ENCODE results near the gene YBEY. TPM values are rescaled to one million over a fixed set of nuclear protein-coding genes. Genes with fewer than 3 reads are reported as not detected.

YBEY gene
- total RNA-seq, 1 donor from 2014 or later: 10.6 TPM

DNA sequence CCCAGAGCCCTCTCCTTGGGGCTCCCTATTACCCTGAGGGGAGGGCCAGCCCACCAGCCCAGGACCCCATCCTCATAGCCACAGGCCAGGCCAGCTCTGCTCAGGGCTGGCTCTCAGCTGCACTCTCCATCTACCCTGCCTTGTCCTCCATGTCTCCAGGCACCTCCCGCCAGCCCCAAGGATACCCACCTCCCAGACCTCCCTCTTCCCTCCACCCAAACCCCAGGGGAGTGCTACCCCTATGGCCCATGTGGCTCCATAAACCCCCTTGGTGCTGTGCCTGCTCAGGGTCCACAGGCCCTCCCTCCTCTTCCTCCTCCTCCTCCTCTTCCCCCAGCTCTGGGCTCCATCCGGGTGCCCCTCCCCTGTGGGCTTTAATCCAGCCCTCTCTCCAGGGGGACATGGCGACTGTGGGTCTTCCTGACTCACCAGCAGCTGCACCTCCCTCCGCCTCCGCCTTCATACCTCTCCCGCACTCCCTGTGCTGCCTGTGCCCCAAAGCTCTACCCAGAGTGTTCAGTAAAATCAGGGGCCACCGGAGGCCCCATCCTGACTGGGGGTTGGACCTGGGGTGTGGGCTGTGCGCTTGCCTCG lies 9.1 kb downstream of the YBEY start:
- DNase-seq (ENCODE audit: low spot score): no peak

DNA sequence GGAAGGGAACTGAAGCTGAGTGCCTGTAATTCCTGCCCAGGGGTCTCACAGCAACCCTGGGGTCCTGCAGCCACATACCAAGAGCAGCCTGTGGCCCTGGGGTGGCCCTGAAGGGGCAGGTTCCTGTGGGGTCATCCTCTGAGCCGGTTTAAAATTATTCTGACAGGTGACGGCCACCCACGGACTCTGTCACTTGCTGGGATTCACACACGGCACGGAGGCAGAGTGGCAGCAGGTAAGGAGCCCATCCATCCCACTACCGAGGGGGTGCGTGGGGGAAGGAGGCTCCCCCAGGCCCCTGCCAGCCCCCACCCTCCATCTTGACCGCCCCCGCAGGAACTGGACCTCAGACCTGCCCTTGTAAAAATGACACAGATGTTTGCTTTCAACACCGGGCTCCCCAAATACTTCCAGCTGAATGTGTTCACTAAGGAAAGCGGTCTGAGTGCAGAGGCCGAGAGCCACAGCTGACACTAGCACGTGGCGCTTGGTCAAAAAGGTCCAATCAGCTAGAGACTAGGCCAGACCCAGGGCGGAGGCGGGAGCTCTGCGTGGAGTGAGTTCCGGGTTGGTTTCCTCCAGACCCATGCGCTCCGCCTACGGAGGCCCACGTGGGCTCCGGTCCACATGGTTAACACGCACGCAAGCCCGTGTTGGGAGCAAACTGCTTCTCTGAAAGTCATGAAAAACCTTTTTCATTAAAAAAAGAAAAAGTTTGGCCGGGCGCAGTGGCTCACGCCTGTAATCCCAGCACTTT lies 10.0 kb downstream of the YBEY start:
- no peaks in the 10 kb centered on the region for H3K9me3 Mint-ChIP-seq (ENCODE audit: low read depth)
- TF ChIP-seq, protein P1, sequence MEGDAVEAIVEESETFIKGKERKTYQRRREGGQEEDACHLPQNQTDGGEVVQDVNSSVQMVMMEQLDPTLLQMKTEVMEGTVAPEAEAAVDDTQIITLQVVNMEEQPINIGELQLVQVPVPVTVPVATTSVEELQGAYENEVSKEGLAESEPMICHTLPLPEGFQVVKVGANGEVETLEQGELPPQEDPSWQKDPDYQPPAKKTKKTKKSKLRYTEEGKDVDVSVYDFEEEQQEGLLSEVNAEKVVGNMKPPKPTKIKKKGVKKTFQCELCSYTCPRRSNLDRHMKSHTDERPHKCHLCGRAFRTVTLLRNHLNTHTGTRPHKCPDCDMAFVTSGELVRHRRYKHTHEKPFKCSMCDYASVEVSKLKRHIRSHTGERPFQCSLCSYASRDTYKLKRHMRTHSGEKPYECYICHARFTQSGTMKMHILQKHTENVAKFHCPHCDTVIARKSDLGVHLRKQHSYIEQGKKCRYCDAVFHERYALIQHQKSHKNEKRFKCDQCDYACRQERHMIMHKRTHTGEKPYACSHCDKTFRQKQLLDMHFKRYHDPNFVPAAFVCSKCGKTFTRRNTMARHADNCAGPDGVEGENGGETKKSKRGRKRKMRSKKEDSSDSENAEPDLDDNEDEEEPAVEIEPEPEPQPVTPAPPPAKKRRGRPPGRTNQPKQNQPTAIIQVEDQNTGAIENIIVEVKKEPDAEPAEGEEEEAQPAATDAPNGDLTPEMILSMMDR (IDR thresholded peaks at IDR 0.05): no peak
- H3K27ac Mint-ChIP-seq (ENCODE audit: unreplicated experiment): no peak overlapping the region
- no peak for DNase-seq (ENCODE audit: low spot score)
- H3K36me3 Mint-ChIP-seq (ENCODE audit: low read depth): peaks cover 1% of the 10 kb centered on the region
- peaks cover 14% of the 10 kb centered on the region for H3K4me1 Mint-ChIP-seq (ENCODE audit: low read depth)
- H3K27me3 Mint-ChIP-seq (ENCODE audit: low read depth): no peaks in the 10 kb centered on the region
- H3K4me3 Mint-ChIP-seq (ENCODE audit: unreplicated experiment): no peak overlapping the region

More for the DNA sequence above, 9.1 kb downstream of the YBEY start:
- H3K27ac Mint-ChIP-seq (ENCODE audit: unreplicated experiment): peak overlapping the region; percentile 82
- H3K27me3 Mint-ChIP-seq (ENCODE audit: low read depth): no peaks in the 10 kb centered on the region
- peak overlapping the region; percentile 33 for H3K4me3 Mint-ChIP-seq (ENCODE audit: unreplicated experiment)
- no peaks in the 10 kb centered on the region for H3K9me3 Mint-ChIP-seq (ENCODE audit: low read depth)
- TF ChIP-seq, protein P1 (IDR thresholded peaks at IDR 0.05): no peak
- H3K36me3 Mint-ChIP-seq (ENCODE audit: low read depth): peaks cover 1% of the 10 kb centered on the region
- peaks cover 14% of the 10 kb centered on the region for H3K4me1 Mint-ChIP-seq (ENCODE audit: low read depth)

DNA sequence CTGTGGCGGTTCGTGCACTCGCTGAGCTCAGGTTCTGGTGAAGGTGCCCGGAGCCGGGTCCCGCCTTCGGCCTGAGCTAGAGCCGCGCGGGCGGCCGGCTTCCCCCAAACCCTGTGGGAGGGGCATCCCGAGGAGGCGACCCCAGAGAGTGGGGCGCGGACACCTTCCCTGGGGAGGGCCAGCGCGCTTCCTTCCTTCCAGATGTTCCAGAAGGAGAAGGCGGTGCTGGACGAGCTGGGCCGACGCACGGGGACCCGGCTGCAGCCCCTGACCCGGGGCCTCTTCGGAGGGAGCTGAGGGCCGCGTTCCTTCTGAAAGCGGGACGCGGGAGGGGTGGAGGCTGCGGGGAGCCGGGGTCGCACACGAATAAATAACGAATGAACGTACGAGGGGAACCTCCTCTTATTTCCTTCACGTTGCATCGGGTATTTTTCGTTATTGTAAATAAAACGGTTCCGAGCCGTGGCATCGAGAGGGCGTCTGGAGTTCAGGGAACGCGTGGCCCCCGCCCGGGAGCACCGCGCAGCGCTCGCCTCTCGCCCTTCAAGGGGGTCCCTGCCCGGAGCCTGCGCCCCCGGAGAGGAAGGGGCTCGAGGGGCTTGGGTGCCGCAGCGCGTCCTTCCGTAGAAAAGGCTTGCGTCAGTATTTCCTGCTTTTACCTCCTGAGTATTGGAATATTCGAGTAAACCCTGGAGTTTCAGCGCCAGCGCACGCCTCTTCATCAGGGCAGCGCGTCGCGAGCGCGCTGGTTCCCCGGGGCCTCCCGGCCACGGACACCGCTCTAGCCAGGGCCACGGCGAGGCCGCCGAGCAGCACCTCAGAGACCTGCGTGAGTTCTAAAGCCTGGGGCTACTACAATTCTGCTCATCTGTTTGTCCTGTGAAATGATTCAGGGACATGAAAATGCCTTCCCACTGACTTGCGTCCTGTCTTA lies 11.5 kb downstream of the YBEY start:
- no peak for DNase-seq (ENCODE audit: low spot score)
- no peaks in the 10 kb centered on the region for H3K36me3 Mint-ChIP-seq (ENCODE audit: low read depth)
- H3K4me1 Mint-ChIP-seq (ENCODE audit: low read depth): peaks cover 14% of the 10 kb centered on the region
- peak overlapping the region; percentile 41 for H3K27ac Mint-ChIP-seq (ENCODE audit: unreplicated experiment)
- H3K4me3 Mint-ChIP-seq (ENCODE audit: unreplicated experiment): peak overlapping the region; percentile 35
- H3K27me3 Mint-ChIP-seq (ENCODE audit: low read depth): no peaks in the 10 kb centered on the region
- no peaks in the 10 kb centered on the region for H3K9me3 Mint-ChIP-seq (ENCODE audit: low read depth)
- TF ChIP-seq, protein P1 (IDR thresholded peaks at IDR 0.05): no peak

DNA sequence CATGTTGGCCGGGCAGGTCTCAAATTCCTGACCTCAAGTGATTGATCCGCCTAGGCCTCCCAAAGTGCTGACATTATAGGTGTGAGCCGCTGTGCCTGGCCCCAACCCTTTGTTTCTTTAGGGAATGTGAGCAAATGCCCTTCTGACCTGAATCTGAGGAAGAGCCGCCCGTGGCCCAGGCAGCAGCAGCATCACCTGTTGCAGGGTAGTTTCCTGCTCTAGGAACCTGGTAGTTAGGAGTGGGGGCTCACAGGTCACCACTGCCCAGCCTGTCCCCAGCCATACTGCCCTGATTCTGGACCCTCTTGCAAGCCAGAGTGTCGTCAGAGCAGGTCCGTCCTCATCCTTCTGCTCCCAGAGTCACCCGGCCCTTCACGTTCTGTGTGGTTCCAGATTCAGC lies 13.0 kb downstream of the YBEY start:
- Mint-ChIP-seq H3K27me3 (ENCODE audit: low read depth) (no peaks in the 10 kb centered on the region), H3K4me3 (ENCODE audit: unreplicated experiment) (no peak overlapping the region), H3K36me3 (ENCODE audit: low read depth) (no peaks in the 10 kb centered on the region), H3K9me3 (ENCODE audit: low read depth) (no peaks in the 10 kb centered on the region), H3K4me1 (ENCODE audit: low read depth) (peaks cover 14% of the 10 kb centered on the region), H3K27ac (ENCODE audit: unreplicated experiment) (no peak overlapping the region)
- TF ChIP-seq, protein P1 (IDR thresholded peaks at IDR 0.05): no peak
- DNase-seq (ENCODE audit: low spot score): no peak

DNA sequence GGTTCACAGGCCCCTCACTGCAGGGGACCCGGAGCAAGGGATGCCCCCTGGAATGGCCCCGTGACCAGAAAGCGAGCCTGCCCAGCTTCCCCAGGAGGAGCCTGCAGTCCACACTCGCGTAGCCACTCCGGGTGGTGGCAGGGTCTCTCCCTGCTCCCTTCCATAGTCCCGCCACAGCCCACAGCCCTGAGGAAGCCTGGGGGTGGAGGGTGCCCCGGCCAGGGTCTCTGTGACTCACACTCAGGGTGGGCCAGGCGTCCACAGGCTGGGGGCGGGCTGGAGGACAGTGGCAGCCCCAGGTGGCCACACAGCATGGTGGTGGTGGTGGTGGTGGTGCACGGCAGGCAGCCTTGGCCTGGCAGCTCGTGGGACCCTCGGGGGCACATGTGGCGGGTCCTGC lies 15.6 kb downstream of the YBEY start:
- no peak for DNase-seq (ENCODE audit: low spot score)
- Mint-ChIP-seq H3K36me3 (ENCODE audit: low read depth) (peaks cover 6% of the 10 kb centered on the region), H3K27ac (ENCODE audit: unreplicated experiment) (no peak overlapping the region), H3K9me3 (ENCODE audit: low read depth) (no peaks in the 10 kb centered on the region), H3K4me3 (ENCODE audit: unreplicated experiment) (no peak overlapping the region), H3K27me3 (ENCODE audit: low read depth) (no peaks in the 10 kb centered on the region), H3K4me1 (ENCODE audit: low read depth) (no peaks in the 10 kb centered on the region)
- TF ChIP-seq, protein P1 (IDR thresholded peaks at IDR 0.05): no peak

Data from chondrocyte (in vitro differentiated cells).